HG03280 (cell line): ENCODE results near the gene SHLD1.

Experiments used
- ATAC-seq: cut with Tn5 transposase; IDR thresholded peaks from one replicate; pipeline ENCODE4 v1.9.1; 2021; ENCODE audit warnings: mild to moderate bottlenecking, moderate library complexity; ENCODE audit not compliant: unreplicated experiment

The SHLD1 gene

DNA sequence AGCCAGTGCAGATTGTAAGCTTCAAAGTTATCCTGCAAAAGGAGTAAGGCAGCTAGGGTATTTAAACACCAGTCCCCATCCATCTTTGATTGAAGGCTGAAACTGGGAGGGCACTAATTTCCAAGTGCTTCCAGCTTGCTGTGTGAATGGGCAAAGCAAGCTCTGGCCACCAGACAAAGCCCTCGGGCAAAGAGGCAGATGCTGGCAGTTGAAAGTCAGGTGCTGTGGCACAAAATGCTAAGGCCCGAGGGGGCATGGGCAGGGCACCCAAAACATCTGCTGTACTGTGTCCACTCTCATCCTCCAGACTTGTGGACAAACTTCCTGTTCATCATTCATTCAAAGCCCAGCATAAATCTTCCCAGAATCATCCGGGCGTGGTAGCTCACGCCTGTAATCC lies 137.2 kb downstream of the SHLD1 start:
- no peak for ATAC-seq

DNA sequence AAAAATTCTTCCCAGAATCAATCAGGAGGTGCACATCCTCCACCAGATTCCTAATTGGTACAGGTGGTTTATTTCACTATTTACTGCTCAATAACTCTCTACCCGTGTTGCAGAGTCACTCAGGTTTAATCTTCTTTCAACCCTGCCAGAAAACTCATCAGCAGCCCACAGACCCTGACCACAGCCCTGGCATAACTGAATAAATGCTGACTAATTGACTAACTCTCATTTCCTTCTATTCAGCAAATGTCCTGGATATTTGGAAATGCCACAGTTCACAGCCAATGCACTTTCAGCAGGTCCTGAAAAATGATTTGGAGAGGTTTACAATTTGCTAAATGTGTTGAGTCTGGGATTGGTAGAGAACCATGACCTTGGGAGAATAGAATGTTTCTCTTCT lies 137.8 kb downstream of the SHLD1 start:
- ATAC-seq, result no peak

DNA sequence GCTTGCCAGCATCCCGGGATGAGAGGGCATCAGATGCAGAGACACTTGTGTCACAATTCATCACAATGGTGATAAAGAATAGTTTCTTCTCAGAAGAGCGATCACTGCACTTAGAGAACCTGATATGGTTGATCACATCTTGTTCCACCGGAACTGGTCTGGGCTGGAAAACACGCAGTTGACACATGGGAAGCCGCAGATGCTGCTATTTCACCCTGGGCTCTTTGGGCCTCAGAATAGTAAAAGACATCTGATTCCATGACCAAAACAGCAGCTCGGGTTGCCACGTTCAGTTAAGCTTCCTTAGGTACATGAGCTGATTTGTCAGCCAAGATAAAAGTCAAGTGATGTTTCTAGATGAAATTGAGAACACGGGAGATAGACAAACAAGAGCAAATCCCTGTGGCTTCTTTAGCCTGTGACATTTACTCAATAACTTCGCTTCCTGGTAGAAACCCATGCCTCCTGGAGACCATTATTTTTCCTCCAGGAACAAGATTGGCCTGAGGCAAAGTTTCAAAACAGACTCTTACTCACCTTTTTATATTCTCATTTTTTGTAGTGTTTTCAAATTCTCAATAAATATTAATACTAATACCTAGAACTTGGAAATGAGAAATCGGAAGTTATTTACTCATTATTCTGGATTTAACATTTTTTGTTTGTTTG lies 140.7 kb downstream of the SHLD1 start:
- ATAC-seq, result no peak

DNA sequence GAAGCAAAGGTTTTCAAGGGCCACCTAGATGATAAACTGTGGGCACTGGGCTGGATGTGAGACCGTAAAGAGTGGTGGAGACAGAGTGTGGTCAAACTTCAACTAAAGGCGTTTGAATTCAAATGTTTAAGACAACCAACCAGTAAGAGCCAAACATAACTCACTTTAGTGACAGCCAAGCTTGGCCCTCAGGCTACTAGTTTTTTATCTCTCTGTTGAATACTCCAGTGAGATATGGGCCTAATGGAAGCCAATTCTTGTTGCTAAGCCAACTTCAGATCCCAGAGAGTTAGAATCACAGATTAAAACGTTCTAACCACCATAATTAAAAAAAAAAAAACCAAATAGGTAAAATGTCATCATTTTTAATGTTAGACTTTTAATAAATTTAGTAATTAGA lies 142.9 kb downstream of the SHLD1 start:
- ATAC-seq, result no peak

DNA sequence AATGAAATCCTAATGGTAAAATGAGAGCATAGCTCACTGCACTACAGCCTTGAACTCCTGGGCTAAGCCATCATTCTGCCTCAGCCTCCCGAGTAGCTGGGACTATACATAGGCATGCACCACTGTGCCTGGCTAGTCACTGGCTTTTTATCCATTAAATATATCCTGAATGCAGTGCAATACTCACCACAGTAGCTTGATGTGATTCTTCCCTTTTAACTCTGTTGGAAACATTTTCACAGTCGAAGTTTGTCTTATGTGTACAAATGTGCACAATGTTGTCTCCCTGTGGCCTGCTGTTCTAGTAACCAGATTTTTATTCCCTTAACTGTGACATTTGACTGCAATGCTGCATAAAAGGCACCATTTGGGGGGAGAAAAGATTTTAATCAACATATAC lies 143.4 kb downstream of the SHLD1 start:
- no peak for ATAC-seq

DNA sequence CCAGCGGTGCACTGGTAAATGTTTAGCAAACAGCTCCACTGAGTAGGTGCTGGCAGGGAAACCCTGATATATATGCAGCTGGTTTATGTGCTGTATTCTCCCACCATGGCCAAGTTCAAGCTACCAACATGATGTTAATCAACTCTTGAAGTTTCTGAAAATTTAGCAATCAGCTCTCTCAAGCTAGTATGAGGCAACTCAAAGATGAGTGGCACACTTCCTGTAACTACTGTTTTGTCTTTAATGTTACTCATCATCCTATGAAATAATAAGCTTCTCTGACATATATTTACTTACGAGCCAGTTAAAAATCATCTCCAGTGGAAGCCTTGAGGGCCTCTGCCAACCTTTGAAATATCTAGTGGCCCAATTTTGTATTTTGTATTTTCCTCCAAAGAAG lies 145.4 kb downstream of the SHLD1 start:
- ATAC-seq, result no peak

DNA sequence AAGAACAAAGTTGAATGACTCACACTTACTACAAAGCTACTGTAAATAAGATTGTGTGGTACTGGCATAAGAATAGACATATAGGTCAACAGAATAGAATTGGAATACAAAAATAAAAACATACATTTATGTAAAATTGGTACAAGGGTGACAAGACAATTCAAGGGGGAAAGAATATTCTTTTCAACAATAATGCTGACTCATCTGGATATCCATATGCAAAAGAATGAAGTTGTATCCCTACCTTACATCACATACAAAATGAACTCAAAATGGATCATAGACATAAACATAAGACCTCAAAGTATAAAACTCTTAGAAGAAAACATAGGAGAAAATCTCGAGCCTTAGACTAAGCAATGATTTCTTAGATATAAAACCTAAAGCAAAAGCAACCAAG lies 149.2 kb downstream of the SHLD1 start:
- no peak for ATAC-seq

DNA sequence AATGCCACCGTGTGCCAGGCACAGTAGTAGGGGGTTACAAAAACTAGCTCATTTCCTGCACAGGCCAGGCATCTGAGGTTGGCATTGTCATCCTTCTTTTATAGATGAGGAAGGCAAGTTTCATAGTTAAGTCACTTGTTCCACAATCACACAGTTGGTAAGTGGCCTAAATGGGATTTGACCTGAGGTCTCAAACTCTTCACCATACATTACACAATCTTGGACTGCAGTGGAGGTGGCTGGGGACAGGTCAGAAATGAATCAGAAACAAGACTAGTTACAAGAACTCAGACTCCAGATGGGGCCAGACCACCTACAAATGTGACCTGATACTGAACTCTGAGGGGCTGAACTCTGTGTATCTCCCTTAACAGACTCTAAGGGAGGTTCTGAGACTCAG lies 150.7 kb downstream of the SHLD1 start:
- no peak for ATAC-seq

DNA sequence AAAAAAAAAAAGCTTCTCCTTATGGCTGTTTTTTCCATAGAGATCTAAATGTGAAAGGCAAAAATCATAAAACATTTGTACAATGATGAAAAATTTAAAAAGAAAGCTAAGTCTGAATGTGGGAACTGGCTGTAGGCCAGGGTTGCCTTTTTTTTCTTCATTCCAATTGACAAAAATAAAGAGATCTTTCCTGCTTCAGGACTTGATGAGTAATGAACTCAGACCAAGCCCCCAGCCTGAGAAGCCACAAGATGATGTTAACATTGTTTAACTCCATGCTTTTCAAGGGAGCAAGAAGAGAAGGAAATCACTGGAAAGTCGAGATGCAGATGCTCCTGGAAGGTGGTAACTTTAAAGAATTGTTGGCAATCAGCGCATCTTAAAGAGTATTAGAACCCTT lies 158.8 kb downstream of the SHLD1 start:
- ATAC-seq, result no peak

DNA sequence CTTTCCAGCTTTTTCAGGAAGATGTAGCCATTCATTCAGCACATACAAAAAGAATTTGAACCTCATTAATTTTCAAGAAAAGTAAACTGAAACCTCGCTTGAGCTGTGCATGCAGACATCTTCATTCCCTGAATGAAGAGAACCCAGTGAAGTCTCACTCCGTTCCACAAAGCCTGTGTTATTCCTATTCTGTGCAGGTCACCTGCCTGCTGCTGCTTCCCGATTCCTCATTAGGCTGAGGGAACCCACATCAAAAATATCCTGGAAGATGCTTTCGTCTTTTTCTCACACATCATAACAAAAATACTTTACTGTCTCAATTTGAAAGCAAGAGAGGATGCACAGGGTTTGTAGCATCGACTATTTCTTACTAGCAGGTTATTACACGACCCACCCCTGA lies 160.0 kb downstream of the SHLD1 start:
- no peak for ATAC-seq

DNA sequence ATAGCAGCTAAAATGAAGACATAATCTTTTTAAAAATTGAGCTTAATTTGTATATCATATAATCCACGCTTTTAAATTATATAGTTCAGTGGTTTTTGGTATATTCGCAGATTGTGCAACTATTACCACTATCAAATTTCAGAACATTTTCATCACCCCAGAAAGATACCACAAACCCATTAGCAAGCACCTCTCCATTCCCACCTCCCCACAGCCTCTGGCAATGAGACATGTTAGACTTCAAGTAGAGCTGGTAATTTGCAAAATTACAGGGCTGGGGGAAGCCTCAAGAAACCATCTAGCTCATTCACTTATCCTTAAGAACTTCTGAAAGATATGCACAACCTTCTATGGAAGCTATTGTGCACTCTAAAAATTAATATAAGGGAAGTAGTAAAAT lies 163.0 kb downstream of the SHLD1 start:
- no peak for ATAC-seq
